GM18511 (cell line): Measurements from ENCODE around the gene ZNF536.

Experiments used
- ATAC-seq: cut with Tn5 transposase; IDR thresholded peaks from one replicate; pipeline ENCODE4 v1.9.1; 2021; ENCODE audit warnings: mild to moderate bottlenecking, moderate library complexity; ENCODE audit not compliant: unreplicated experiment

ZNF536 gene

GRCh38 chr19:30518965-30519606, 146.9 kb downstream of the ZNF536 start:
- ATAC-seq, result no peak

- no peak for ATAC-seq
These were observed 147.5 kb downstream of the ZNF536 start for GRCh38 chr19:30519607-30520205.

GRCh38 chr19:30520735-30521479, 148.7 kb downstream of the ZNF536 start:
- ATAC-seq, result no peak

GRCh38 chr19:30521937-30522336, 149.8 kb downstream of the ZNF536 start:
- no peak for ATAC-seq

- no peak for ATAC-seq
These were observed 150.2 kb downstream of the ZNF536 start for GRCh38 chr19:30522341-30522740.

GRCh38 chr19:30523791-30524190, 151.6 kb downstream of the ZNF536 start:
- no peak for ATAC-seq

- no peak for ATAC-seq
These were observed 153.2 kb downstream of the ZNF536 start for GRCh38 chr19:30525383-30525782.

GRCh38 chr19:30528919-30529318, 156.7 kb downstream of the ZNF536 start:
- ATAC-seq, result no peak

- no peak for ATAC-seq
These were observed 157.7 kb downstream of the ZNF536 start for GRCh38 chr19:30529876-30530275.

- no peak for ATAC-seq
These were observed 158.6 kb downstream of the ZNF536 start for GRCh38 chr19:30530751-30531150.

- no peak for ATAC-seq
These were observed 162.8 kb downstream of the ZNF536 start for GRCh38 chr19:30535011-30535410.

GRCh38 chr19:30536975-30537374, 164.8 kb downstream of the ZNF536 start:
- ATAC-seq, result no peak

GRCh38 chr19:30539315-30539714, 167.1 kb downstream of the ZNF536 start:
- ATAC-seq, result no peak

GRCh38 chr19:30539981-30540380, 167.8 kb downstream of the ZNF536 start:
- no peak for ATAC-seq

GRCh38 chr19:30540761-30541160, 168.6 kb downstream of the ZNF536 start:
- no peak for ATAC-seq

GRCh38 chr19:30541575-30541974, 169.4 kb downstream of the ZNF536 start:
- ATAC-seq, result no peak

GRCh38 chr19:30543243-30543945, 171.2 kb downstream of the ZNF536 start:
- ATAC-seq, result no peak

GRCh38 chr19:30545752-30546151, 173.6 kb downstream of the ZNF536 start:
- no peak for ATAC-seq

GRCh38 chr19:30546332-30546731, 174.1 kb downstream of the ZNF536 start:
- no peak for ATAC-seq

- no peak for ATAC-seq
These were observed 175.1 kb downstream of the ZNF536 start for GRCh38 chr19:30547246-30547645.

GRCh38 chr19:30549151-30549550, 177.0 kb downstream of the ZNF536 start:
- no peak for ATAC-seq

- ATAC-seq, result no peak
These were observed 179.1 kb downstream of the ZNF536 start for GRCh38 chr19:30551271-30551670.
